T1000 (cell line): ENCODE measurements around the gene LRIG1.

Experiments used
- DNase-seq: peaks from one replicate; lab custom pipeline; 2025; ENCODE audit warnings: mixed read lengths; lab: John Stamatoyannopoulos, UW

LRIG1 gene

GRCh38 chr3:66354001-66354400, 146.8 kb downstream of the LRIG1 start:
- DNase-seq = no peak

- DNase-seq = no peak
These were observed 147.3 kb downstream of the LRIG1 start for GRCh38 chr3:66353530-66353929.

- DNase-seq = no peak
These were observed 147.8 kb downstream of the LRIG1 start for GRCh38 chr3:66353039-66353438.

DNA sequence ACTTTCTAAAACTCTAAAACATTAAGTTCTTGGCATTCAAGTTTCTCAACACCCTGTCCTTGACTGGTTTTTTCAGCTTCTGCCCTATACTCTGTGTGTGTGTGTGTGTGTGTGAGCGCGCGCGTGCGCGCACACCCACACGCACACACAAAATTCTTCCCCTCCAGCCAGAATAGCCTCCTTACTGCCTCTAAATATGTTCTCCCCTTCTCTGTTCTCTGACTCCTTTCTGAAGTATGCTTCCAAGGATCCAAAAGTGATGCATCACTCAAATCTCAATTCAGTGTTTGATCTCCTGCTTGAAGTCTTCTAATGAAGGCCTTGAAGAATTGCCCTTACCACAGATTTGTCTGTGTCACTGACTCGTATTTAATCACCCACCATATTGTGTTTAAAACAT, 150.2 kb downstream of the LRIG1 start:
- no peak for DNase-seq

DNA sequence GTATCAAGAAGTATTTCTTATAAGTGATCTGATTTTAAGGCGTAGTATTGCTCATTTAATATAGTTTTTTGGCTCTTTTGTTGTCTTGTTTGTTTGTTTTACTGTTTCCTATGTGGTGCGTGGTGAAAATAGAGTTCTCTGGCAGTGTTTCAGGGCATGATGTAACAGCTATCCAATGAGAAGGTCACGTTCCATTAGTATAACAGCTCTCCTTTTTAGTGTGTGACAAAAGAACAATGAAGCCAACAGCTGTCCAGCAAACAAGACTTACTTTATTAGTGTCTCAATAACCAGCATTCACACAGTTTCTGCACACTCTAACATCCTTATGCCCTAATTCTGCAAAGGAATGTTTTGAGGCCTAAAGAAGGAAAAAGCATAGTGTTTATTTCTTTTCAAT, 152.1 kb downstream of the LRIG1 start:
- DNase-seq = no peak

DNA sequence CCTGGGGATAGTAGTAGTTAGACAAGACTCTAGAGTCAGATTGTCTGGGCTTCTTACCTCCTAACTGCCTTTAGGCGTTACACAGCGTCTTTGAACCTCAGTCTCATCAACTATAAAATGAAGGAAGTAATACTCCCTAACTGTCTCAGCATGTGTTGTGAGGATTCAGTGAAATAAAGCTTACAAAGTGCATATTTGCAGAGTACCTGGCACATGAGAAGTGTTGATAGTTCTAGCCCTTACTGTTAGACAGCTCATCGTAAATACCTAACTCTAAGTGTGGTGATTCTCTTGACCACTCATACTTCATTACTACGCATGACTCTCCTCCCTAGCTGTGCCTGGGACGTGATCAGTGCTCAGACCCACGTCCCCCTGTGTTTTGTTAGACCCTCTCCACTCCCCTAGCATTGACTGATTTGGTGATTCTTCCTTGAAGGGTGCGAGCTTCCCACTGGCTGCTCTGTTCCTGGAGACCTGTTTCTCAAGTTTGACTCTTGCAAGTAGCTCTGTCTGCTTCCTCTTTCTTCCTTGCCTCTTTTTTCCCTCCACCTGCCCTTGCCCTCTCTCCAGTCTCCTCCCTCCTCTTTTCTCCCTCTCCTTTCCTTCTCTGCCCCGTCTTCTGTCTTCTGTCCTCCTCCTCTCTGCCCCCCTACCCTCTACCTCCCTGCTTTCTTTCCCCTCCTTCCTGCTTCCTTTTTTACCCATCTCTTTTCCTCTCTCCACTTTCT, 155.8 kb downstream of the LRIG1 start:
- DNase-seq = no peak

DNA sequence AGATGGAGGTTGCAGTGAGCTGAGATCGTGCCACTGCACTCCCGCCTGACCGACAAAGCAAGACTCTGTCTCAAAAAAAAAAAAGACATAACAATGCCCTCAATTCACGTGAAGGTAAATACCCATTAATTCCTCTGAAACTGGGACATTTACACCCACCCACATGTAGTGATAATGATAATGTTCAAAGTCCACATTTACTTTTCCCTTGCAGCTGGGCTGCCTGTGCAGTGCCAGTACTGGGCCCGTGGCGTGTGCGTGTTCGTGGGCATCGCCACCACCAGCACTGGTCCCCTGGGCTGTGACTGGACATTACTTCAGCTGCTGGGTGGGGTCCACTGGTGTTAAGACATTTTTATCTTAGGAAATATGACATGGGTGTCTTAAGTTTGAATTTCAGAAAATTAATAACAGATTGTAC, 156.4 kb downstream of the LRIG1 start:
- no peak for DNase-seq

DNA sequence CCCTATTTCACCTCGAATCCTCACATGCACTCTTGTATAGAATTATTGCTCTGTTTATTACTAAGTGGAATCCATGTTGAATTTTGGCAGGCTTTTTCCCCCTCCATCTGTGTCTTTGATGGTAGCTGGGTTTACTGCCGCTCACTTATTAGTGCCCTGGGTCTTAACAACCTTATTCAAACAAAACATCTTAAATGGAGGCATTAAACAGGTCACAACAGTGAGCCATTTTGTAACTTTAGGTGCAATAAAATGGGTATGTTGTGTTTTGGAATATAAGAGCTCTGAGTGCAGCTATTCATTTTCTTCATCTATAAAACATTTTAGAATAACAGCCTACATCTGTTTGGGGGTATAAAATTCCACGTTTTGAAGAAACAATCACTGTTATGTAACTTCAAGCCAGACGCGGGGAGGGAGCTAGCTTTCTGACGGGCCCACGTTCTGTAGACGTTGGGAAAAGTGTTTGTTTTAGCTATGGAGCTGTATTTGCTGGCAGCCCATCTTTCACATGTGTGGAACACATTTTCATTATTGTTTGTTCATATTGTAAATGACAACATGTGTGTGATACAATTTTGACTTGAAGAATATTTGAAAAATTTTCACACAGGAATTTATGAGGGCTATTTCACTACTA, 158.0 kb downstream of the LRIG1 start:
- no peak for DNase-seq

GRCh38 chr3:66338927-66339326, 161.9 kb downstream of the LRIG1 start:
- DNase-seq = no peak

GRCh38 chr3:66336333-66336766, 164.5 kb downstream of the LRIG1 start:
- no peak for DNase-seq

GRCh38 chr3:66335671-66336070, 165.2 kb downstream of the LRIG1 start:
- DNase-seq = no peak
